HTR-8/SVneo (cell line): ENCODE data around the gene REL.

Experiments
- DNase-seq: peaks from one replicate; pipeline ENCODE4 v3.0.0; 2011; ENCODE audit warnings: low spot score, mixed read lengths; ENCODE audit not compliant: insufficient read length
- FAIRE-seq: peaks from 2 replicates; lab custom pipeline; 2011; peaks lifted over from hg19 to GRCh38; lab: Jason Lieb, UNC

The REL gene

DNA sequence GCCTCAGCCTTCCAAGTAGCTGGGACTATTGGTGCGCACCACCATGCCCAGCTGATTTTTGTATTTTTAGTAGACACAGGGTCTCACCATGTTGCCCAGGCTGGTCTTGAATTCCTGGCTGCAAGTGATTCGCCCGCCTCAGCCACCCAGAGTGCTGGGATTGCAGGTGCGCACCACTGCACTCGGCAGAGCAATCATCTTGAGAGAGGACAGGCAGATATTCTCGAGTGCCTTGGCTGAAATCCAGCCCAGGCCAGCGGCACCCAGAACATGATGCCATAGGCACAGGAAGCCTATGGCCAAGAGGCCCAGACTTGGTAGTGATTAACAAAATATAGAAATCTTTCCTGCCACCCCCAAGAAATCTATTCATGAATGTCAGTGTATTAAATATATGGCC lies 78.1 kb downstream of the REL start:
- DNase-seq (no peak), FAIRE-seq (no peak)

DNA sequence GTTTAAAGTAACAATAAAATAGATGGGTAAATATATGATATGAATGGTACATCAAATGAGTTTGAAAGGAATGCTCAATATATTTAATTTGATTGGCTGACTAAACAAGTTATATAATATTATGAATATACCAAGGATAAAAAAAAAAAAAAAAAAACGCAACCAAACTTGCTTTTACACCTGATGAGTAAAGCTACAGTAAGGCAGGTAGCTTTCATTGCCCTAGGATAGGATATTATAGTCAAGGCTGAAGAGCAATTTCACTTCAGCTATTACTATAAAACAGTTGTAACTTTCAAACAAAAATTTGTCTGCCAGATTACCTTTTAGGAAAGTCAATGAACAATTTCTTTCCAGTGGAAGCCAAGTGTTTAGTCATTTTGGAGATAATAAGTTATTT lies 79.3 kb downstream of the REL start:
- no peak for FAIRE-seq
- DNase-seq = no peak

DNA sequence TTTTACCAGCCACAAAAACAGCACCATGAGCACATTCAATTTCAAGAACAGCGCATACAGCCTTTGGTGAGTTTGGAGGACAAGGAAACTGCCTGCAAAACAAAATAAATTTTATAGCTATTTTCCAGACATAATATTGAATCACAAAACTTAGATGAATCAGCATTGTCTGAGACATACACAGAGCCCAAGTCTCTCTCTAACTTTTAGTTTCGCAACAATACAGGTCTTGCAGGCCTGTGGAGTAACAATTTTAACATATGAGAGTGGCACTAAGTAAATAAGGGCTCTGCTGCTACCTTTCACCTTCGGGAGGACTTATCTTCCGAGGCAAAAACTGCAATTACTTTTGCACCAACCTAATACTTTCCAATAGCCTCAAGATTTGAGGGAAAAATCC lies 80.1 kb downstream of the REL start:
- FAIRE-seq (no peak), DNase-seq (no peak)

DNA sequence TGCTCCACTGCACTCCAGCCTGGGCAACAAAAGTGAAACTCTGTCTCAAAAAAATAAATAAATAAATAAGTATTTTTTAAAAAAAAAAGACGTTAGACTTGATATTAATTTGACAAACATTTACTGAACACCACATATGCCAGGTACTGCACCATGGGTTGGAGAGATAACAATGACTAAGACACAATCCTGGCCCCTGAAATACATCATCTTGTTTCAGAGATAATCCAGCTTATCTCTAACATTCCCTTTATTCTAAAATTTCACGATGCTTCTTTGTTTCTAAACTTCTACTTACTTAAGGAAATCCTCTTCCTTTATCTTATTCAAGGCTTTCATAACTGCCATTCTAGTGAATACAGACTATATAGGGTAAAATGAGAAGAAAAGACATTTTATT lies 81.2 kb downstream of the REL start:
- no peak for DNase-seq
- no peak for FAIRE-seq

DNA sequence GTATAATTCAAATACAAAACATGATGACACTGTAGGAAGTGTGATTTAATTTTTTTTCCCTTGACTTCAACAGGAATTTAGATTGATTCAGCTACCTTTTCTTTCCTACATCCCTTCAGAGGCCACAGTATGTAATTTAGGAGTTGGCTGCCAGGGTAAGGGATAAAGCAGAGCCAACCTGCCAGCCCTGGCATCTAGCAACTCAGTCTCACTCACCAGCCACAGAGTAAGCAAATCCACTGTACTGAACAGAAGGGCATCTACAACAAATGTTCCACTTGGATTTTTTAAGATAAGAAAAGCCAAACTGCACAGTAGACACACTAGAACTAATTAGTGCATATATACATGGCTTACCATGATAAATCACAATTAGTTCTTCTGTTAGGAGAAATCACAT lies 81.8 kb downstream of the REL start:
- FAIRE-seq (no peak), DNase-seq (no peak)

DNA sequence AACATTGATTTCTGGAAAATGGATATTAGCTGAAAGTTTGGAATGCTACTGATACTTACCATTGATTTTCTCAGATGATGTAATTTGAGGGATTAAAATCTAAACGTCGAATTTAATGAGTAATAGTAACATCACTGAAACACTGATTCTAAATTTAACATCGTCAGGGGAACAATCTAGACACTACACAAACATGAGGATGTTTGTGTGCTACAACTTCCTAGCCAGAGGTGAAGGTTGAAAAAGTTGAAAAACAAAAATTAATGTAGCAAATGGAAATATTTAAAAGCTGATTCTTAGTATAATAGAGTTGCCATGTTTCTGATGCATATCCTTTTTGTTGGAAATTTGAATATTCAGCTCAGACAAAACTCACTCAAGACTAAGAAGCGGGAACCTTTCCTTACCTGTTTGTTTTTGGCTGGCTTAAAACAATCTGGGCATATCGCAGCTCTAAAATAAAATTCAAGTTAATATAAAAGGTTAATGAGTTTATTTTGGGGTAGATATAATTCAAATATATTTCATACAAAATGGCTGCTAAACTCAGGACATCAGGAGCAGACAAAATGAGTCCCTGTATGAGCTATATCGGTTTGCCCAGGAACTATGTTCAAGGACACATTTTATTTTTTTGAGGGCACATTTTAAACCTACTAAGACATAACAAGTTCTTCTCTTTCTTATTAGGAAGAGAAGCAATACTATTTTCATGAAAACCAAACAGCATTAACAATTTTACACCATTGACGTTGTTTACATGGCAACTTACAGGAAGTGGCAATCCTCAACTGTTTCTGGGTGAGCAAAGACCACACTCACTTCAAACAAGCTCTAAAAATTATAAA lies 83.5 kb downstream of the REL start:
- no peak for DNase-seq
- no peak for FAIRE-seq

DNA sequence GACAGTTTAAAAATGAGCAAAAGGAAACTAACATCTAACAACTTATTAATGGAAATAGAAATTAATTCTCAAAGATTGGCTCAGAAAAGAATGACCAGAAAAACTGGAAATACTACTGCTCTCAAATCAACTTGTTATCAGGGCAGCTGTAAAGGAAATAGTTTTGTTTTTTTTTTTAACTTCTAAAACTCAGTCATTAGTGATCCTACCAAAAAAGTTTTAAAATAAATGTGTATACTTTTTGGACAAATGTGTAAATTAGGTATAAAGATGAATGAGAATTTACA lies 84.1 kb downstream of the REL start:
- no peak for DNase-seq
- no peak for FAIRE-seq

DNA sequence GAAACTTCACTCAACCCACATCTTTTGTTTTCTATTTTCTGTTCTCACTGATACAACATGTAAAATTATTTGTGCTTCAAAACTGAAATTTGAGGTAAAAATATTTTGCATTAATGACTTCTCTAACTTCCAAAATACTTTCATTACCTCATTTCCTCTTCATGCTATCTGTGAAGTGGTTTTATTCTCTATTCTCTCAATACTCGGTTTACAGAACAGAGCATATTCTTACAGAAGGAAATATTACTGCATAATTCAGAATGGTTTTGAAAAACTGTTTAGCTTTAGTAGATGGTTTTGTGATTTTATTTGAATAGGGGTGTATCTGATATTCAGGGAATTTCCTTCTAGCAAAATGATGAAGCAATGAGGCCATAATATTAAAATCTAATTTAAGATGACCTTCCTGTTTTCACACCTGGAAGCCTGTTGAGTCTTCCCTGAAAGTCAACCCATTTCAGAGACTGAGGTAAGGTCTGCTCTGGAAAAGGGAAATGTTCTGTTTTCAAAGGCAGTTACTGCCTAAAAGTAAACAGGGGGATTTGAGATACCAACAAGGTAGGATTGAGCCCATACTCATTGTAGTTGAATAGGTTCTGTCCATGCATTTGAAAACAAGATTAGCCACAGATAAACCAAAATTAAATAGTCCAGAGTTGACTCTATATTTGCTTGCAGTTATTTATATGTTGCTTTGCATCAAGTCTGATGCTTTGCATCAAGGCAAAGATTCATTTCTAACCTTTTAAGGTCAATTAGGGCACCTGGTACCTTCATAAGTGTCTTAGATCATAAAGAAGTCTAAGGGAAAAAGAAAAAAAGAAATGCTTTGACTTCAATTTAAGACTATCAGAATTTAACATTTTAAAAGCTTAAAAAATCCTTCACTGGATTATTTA lies 85.4 kb downstream of the REL start:
- no peak for DNase-seq
- FAIRE-seq = no peak

DNA sequence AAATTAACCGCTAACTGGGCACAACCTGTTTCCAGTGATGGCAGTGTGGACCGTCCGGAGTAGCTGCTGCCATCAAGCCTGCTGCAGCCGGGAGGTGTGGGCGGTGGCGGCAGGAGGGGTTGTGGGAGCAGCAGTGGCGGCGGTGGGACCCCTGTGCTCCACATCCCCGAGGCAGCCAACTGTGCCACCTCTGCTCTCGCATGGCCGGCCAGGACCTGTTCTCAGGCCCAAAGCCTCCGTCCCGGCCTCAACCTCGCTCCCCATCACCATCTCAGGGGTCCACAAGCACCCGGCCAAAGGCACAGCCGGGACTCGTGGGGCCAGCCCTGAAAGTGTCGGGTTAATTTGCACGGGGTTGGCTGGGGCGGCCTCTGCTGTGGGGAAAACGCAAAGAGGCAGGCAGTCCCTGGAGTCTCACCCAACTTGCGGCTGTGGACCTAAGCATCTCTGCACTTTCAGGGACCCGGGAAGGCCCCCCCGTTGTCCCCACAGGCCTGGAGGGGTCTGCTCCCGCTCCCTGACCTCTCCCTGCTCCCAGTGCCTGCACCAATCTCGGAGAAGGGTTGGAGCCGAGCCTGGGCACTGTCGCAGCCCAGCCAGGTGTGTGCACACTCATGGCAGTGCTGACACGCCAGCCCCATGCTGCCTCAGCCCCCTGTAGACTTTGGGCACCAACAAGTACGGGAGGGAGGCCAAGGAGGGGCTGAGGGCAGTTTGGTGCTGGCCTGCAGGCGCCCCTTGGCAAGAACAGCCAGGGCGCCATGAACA lies 91.7 kb downstream of the REL start:
- no peak for FAIRE-seq
- DNase-seq = no peak

DNA sequence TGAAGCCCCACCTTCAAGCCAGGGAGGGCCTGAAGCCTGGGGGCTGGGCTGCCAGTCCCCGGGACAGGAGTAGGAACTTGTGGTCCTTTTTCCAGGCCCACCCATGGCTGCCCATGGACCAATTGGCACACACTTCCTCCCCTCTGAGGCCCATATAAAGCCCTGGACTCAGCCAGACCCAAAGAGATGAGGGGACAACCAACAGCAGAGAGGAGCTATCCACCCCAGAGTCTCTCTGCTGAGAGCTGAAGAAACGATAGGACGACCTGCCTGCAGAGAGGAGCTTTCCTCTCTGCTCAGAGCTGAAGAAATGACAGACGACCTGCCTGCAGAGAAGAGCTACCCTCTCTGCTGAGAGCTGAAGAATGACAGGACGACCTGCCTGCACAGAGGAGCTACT lies 92.3 kb downstream of the REL start:
- no peak for FAIRE-seq

DNA sequence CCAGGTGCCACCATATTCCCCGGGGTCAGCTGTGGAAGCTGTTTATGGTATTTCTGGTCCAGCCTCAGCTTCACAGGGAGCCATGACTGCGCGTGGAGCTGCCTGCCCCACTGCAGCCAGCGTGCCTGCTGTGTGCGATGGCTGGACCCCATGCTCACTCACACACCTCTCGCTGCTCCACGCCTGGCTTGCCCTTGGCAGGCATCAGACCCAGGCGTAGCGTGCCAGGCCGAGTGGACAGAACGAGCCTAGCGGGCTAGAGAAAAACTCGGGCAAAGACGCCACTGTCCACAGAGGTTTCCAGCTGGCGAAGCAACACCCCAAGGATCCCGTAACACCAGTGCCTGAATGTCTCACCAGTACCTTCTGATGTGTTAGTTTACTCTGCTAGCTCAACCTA lies 93.3 kb downstream of the REL start:
- DNase-seq (no peak), FAIRE-seq (no peak)

More for the DNA sequence above, 92.3 kb downstream of the REL start:
- DNase-seq = no peak
